Measurements from ENCODE around the gene BRD8. TPM values are rescaled to one million over a fixed set of nuclear protein-coding genes. Genes with fewer than 3 reads are reported as not detected.

Gene BRD8
- polyA plus RNA-seq, 1 of the 3 experiments (the other 2 are of a cell fraction) = 46.2 TPM

GRCh38 chr5:138110266-138110963 is 68.0 kb downstream of the BRD8 start (continued):
- no peak for TF ChIP-seq POLR2AphosphoS5 (IDR thresholded peaks at IDR 0.05; ENCODE audit: low read depth, low read length)
- no peak for TF ChIP-seq FOSL2 (IDR thresholded peaks at IDR 0.05; ENCODE audit: borderline replicate concordance, low read depth)
- TF ChIP-seq SIN3A (IDR thresholded peaks at IDR 0.05; ENCODE audit: borderline replicate concordance, low read depth, low read length) = no peak
- no peak for TF ChIP-seq RAD21 (IDR thresholded peaks at IDR 0.05; ENCODE audit: low read length)

- ChIA-PET POLR2A (no interaction called here), CTCF (interaction anchor here (1.0 to 3.1 kb wide), 6 partner anchors 24 to 331 kb away, joined by 3 to 16 read pairs (median 6); no protein-coding TSS in a partner anchor)
- no peak overlapping the region for H2AFZ ChIP-seq (ENCODE audit: low read depth)
- TF ChIP-seq ELF1 (IDR thresholded peaks at IDR 0.05) (no peak), SMC3 (IDR thresholded peaks at IDR 0.05; ENCODE audit: low read depth, low read length) (no peak), TEAD4 (IDR thresholded peaks at IDR 0.05; ENCODE audit: borderline replicate concordance, insufficient read depth) (no peak), TCF12 (IDR thresholded peaks at IDR 0.05) (no peak), EZH2phosphoT487 (IDR thresholded peaks at IDR 0.05; ENCODE audit: borderline replicate concordance, low read depth) (no peak)
- no peaks in the 10 kb centered on the region for H4K20me1 ChIP-seq (ENCODE audit: insufficient read depth)
- no peak overlapping the region for H3K4me3 ChIP-seq (ENCODE audit: low read depth in 2 of 2, low read length in 1 of 2)
- peaks cover 14% of the 10 kb centered on the region for H3F3A ChIP-seq (replicated peaks; ENCODE audit: insufficient read depth)
- H3K36me3 ChIP-seq (replicated peaks in 1 of 2; ENCODE audit: control insufficient read depth in 1 of 2, insufficient read depth in 2 of 2, low read length in 1 of 2) = no peaks in the 10 kb centered on the region
- H3K4me1 ChIP-seq (ENCODE audit: control insufficient read depth in 1 of 2, insufficient read depth in 2 of 2, low read depth in 1 of 2, low read length in 1 of 2) = no peaks in the 10 kb centered on the region
- H3K27ac ChIP-seq (ENCODE audit: low read depth in 2 of 2, low read length in 1 of 2) = no peak overlapping the region
- H3K27me3 ChIP-seq (ENCODE audit: insufficient read depth) = no peaks in the 10 kb centered on the region
- H3K79me2 ChIP-seq (ENCODE audit: insufficient read depth) = no peaks in the 10 kb centered on the region
- no peak for DNase-seq
- 94% methylated on average over 1 of the region's 1 CpG for WGBS (ENCODE audit: low lambda C conversion rate)
- H3K9ac ChIP-seq = no peak overlapping the region
- no peaks in the 10 kb centered on the region for H3K9me3 ChIP-seq
- no peaks in the 10 kb centered on the region for H3K9me2 ChIP-seq
- H3K4me2 ChIP-seq = no peak overlapping the region
Measured at GRCh38 chr5:138109463-138110265, 68.8 kb downstream of the BRD8 start.

DNA sequence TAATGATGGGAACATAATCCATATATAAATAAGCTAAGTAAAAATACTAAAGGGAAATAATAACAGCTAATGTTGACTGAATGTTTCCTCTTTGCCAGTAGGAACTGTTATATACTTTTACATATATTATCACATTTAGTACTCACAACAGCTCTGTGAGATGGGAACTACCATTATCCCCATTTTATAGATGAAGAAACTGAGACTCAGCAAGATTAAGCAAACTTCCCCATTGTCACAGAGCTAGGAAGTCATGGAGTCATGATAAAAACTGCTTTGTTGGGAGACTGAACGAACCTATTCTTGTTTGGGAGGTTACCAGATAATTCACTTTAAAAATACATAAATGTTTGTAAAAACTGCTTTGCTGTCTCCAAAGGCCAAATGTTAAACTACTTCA is 71.2 kb downstream of the BRD8 start:
- peaks cover 14% of the 10 kb centered on the region for H3F3A ChIP-seq (replicated peaks; ENCODE audit: insufficient read depth)
- H3K27ac ChIP-seq (ENCODE audit: low read depth in 2 of 2, low read length in 1 of 2) = no peak overlapping the region
- ChIA-PET CTCF (interaction anchor here (1.2 to 2.0 kb wide), 3 partner anchors 29 to 328 kb away, joined by 3 to 5 read pairs (median 3); no protein-coding TSS in a partner anchor), POLR2A (no interaction called here)
- H4K20me1 ChIP-seq (ENCODE audit: insufficient read depth) = no peaks in the 10 kb centered on the region
- H3K4me2 ChIP-seq = no peak overlapping the region
- no peaks in the 10 kb centered on the region for H3K9me3 ChIP-seq
- DNase-seq = no peak
- H3K27me3 ChIP-seq (ENCODE audit: insufficient read depth) = 0 out of 2 replicates have a peak, but pooled peaks cover 5% of the 10 kb centered on the region
- no peak overlapping the region for H2AFZ ChIP-seq (ENCODE audit: low read depth)
- H3K4me3 ChIP-seq (ENCODE audit: low read depth in 2 of 2, low read length in 1 of 2) = no peak overlapping the region
- H3K79me2 ChIP-seq (ENCODE audit: insufficient read depth) = no peaks in the 10 kb centered on the region
- WGBS (ENCODE audit: low lambda C conversion rate) = 58% methylated on average over 1 of the region's 1 CpG
- no peak overlapping the region for H3K9ac ChIP-seq
- H3K36me3 ChIP-seq (replicated peaks in 1 of 2; ENCODE audit: control insufficient read depth in 1 of 2, insufficient read depth in 2 of 2, low read length in 1 of 2) = no peaks in the 10 kb centered on the region
- H3K4me1 ChIP-seq (ENCODE audit: control insufficient read depth in 1 of 2, insufficient read depth in 2 of 2, low read depth in 1 of 2, low read length in 1 of 2) = no peaks in the 10 kb centered on the region
- H3K9me2 ChIP-seq = no peaks in the 10 kb centered on the region
- TF ChIP-seq RXRA (IDR thresholded peaks at IDR 0.05; ENCODE audit: borderline replicate concordance, low read depth) = no peak
- TF ChIP-seq MAX (IDR thresholded peaks at IDR 0.05; ENCODE audit: low read depth) = no peak
- TF ChIP-seq, protein P1, sequence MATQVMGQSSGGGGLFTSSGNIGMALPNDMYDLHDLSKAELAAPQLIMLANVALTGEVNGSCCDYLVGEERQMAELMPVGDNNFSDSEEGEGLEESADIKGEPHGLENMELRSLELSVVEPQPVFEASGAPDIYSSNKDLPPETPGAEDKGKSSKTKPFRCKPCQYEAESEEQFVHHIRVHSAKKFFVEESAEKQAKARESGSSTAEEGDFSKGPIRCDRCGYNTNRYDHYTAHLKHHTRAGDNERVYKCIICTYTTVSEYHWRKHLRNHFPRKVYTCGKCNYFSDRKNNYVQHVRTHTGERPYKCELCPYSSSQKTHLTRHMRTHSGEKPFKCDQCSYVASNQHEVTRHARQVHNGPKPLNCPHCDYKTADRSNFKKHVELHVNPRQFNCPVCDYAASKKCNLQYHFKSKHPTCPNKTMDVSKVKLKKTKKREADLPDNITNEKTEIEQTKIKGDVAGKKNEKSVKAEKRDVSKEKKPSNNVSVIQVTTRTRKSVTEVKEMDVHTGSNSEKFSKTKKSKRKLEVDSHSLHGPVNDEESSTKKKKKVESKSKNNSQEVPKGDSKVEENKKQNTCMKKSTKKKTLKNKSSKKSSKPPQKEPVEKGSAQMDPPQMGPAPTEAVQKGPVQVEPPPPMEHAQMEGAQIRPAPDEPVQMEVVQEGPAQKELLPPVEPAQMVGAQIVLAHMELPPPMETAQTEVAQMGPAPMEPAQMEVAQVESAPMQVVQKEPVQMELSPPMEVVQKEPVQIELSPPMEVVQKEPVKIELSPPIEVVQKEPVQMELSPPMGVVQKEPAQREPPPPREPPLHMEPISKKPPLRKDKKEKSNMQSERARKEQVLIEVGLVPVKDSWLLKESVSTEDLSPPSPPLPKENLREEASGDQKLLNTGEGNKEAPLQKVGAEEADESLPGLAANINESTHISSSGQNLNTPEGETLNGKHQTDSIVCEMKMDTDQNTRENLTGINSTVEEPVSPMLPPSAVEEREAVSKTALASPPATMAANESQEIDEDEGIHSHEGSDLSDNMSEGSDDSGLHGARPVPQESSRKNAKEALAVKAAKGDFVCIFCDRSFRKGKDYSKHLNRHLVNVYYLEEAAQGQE (IDR thresholded peaks at IDR 0.05; ENCODE audit: low read depth, low read length) = no peak
- TF ChIP-seq NFIC (IDR thresholded peaks at IDR 0.05; ENCODE audit: borderline replicate concordance) = no peak
- TF ChIP-seq FOXM1 (IDR thresholded peaks at IDR 0.05; ENCODE audit: low read depth) = no peak
- TF ChIP-seq FOXJ3 (CRISPR knock-in tag; IDR thresholded peaks at IDR 0.05) = no peak
- no peak for TF ChIP-seq JUND (IDR thresholded peaks at IDR 0.05)
- TF ChIP-seq EP300 (IDR thresholded peaks at IDR 0.05; ENCODE audit: borderline replicate concordance in 1 of 2, low read depth in 1 of 2, low read length in 1 of 2) = no peak
- TF ChIP-seq, protein P2, sequence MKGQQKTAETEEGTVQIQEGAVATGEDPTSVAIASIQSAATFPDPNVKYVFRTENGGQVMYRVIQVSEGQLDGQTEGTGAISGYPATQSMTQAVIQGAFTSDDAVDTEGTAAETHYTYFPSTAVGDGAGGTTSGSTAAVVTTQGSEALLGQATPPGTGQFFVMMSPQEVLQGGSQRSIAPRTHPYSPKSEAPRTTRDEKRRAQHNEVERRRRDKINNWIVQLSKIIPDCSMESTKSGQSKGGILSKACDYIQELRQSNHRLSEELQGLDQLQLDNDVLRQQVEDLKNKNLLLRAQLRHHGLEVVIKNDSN (IDR thresholded peaks at IDR 0.05; ENCODE audit: borderline replicate concordance, low read depth) = no peak
- TF ChIP-seq GABPA (IDR thresholded peaks at IDR 0.05; ENCODE audit: low read depth) = no peak
- no peak for TF ChIP-seq RCOR1 (IDR thresholded peaks at IDR 0.05; ENCODE audit: low read length)
- TF ChIP-seq, protein P3, sequence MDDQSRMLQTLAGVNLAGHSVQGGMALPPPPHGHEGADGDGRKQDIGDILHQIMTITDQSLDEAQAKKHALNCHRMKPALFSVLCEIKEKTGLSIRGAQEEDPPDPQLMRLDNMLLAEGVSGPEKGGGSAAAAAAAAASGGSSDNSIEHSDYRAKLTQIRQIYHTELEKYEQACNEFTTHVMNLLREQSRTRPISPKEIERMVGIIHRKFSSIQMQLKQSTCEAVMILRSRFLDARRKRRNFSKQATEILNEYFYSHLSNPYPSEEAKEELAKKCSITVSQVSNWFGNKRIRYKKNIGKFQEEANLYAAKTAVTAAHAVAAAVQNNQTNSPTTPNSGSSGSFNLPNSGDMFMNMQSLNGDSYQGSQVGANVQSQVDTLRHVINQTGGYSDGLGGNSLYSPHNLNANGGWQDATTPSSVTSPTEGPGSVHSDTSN (IDR thresholded peaks at IDR 0.05) = no peak
